HepG2 (cell line): ENCODE results near the gene COL27A1. TPM values are rescaled to one million over a fixed set of nuclear protein-coding genes. Genes with fewer than 3 reads are reported as not detected.

Experiments
- AHDC1 ChIP-seq: sonication (generic); formaldehyde crosslinking; IDR thresholded peaks from 2 replicates; pipeline ENCODE4 v1.5.1; 2020; ENCODE audit warnings: mild to moderate bottlenecking, missing genetic modification reagents, borderline replicate concordance
- ARHGAP35 ChIP-seq: sonication (generic); formaldehyde crosslinking; IDR thresholded peaks from 2 replicates; pipeline ENCODE4 v1.9.0; 2022; ENCODE audit warnings: mild to moderate bottlenecking, inconsistent platforms, moderate library complexity, missing genetic modification reagents, borderline replicate concordance
- DMAP1 ChIP-seq: IDR thresholded peaks from 2 replicates; pipeline ENCODE4 v1.6.1; 2016
- IKZF1 ChIP-seq: fragments of 450-650 bp; IDR thresholded peaks from 2 replicates; pipeline ENCODE4 v1.7.1; 2016
- KAT8 ChIP-seq: IDR thresholded peaks from 2 replicates; pipeline ENCODE4 v1.6.1; 2016; ENCODE audit warnings: missing genetic modification reagents, missing compliant biosample characterization
- NFIC ChIP-seq: IDR thresholded peaks from 2 replicates; pipeline ENCODE4 v1.6.1; 2012; ENCODE audit warnings: mild to moderate bottlenecking, low read length, inconsistent platforms
- NRL ChIP-seq: sonication (generic); formaldehyde crosslinking; IDR thresholded peaks from 2 replicates; pipeline ENCODE4 v1.5.0; 2020; ENCODE audit warnings: missing genetic modification reagents, mild to moderate bottlenecking, moderate library complexity, borderline replicate concordance
- PCBP1 ChIP-seq: fragments of 200-400 bp; formaldehyde crosslinking; IDR thresholded peaks from 2 replicates; pipeline ENCODE4 v1.6.1; 2017; ENCODE audit warnings: mild to moderate bottlenecking, low read depth, low read length, borderline replicate concordance
- PREB ChIP-seq: sonication (generic); formaldehyde crosslinking; IDR thresholded peaks from 2 replicates; pipeline ENCODE4 v1.4.0; 2020; ENCODE audit warnings: missing genetic modification reagents
- RAD21 ChIP-seq: fragments of 450-650 bp; formaldehyde crosslinking; IDR thresholded peaks from 2 replicates; pipeline ENCODE4 v1.5.0; 2020; ENCODE audit warnings: mild to moderate bottlenecking
- RBAK ChIP-seq: sonication (generic); formaldehyde crosslinking; IDR thresholded peaks from 2 replicates; pipeline ENCODE4 v1.5.1; 2020; ENCODE audit warnings: mild to moderate bottlenecking, missing genetic modification reagents
- SNAI1 ChIP-seq: sonication (generic); formaldehyde crosslinking; IDR thresholded peaks from 2 replicates; pipeline ENCODE4 v1.5.0; 2020; ENCODE audit warnings: mild to moderate bottlenecking, missing genetic modification reagents, borderline replicate concordance
- SP2 ChIP-seq: sonication (generic); formaldehyde crosslinking; IDR thresholded peaks from 2 replicates; pipeline ENCODE4 v1.5.1; 2020; ENCODE audit warnings: mild to moderate bottlenecking, missing genetic modification reagents
- STAT6 ChIP-seq: sonication (generic); formaldehyde crosslinking; IDR thresholded peaks from 2 replicates; pipeline ENCODE4 v1.4.0; 2020; ENCODE audit warnings: missing genetic modification reagents, mild to moderate bottlenecking, borderline replicate concordance
- THAP11 ChIP-seq: IDR thresholded peaks from 2 replicates; pipeline ENCODE4 v1.6.1; 2016; ENCODE audit warnings: missing biosample characterization, missing genetic modification reagents
- ZBTB21 ChIP-seq: sonication (generic); formaldehyde crosslinking; IDR thresholded peaks from 2 replicates; pipeline ENCODE4 v1.4.0; 2020; ENCODE audit warnings: missing genetic modification reagents
- ZNF263 ChIP-seq: sonication (generic); formaldehyde crosslinking; IDR thresholded peaks from 2 replicates; pipeline ENCODE4 v1.4.0; 2020; ENCODE audit warnings: missing genetic modification reagents
- ZNF580 ChIP-seq: IDR thresholded peaks from 2 replicates; pipeline ENCODE4 v1.6.1; 2016; ENCODE audit warnings: low read depth, borderline replicate concordance
- ZNF878 ChIP-seq: sonication (generic); formaldehyde crosslinking; IDR thresholded peaks from 2 replicates; pipeline ENCODE4 v1.8.1; 2023; ENCODE audit warnings: mild to moderate bottlenecking, missing genetic modification reagents, moderate library complexity
- polyA plus RNA-seq, 8 experiments: library from polyadenylated mRNA; depleted of rRNA in 3 of 8; stranded (reverse) in 7 of 8; unstranded in 1 of 8; fragments of >200 nt; fragmentation: Illumina TruSeq in 4 of 8; extraction: Trizol in 4 of 8; gene quantifications; 2 replicates each; pipeline versions ENCODE4 v1.2.1 to v1.2.3, GENCODE V29; 2011 to 2016; ENCODE audit warnings: low read depth in 4 of 8, missing spikeins in 1 of 8, mixed read lengths in 1 of 8; ENCODE audit not compliant: insufficient read depth in 1 of 8
- total RNA-seq, 5 experiments: library from RNA; depleted of rRNA; stranded (reverse); fragments of >200 nt; fragmentation: Illumina TruSeq; extraction: Trizol; gene quantifications; 2 replicates each; pipeline ENCODE4 v1.2.3, GENCODE V29; 2016; ENCODE audit warnings: low read depth in 1 of 5
- TF ChIP-seq, protein P1 (sequence below): sonication (generic); formaldehyde crosslinking; IDR thresholded peaks from 2 replicates; pipeline ENCODE4 v1.5.0; 2020; ENCODE audit warnings: missing genetic modification reagents, mild to moderate bottlenecking, borderline replicate concordance

The COL27A1 gene
- total and polyA plus RNA-seq, 2 of the 13 experiments (the other 11 are each of a cell fraction or from before 2014, with no cell fraction given): 71.3 to 89.1 TPM

DNA sequence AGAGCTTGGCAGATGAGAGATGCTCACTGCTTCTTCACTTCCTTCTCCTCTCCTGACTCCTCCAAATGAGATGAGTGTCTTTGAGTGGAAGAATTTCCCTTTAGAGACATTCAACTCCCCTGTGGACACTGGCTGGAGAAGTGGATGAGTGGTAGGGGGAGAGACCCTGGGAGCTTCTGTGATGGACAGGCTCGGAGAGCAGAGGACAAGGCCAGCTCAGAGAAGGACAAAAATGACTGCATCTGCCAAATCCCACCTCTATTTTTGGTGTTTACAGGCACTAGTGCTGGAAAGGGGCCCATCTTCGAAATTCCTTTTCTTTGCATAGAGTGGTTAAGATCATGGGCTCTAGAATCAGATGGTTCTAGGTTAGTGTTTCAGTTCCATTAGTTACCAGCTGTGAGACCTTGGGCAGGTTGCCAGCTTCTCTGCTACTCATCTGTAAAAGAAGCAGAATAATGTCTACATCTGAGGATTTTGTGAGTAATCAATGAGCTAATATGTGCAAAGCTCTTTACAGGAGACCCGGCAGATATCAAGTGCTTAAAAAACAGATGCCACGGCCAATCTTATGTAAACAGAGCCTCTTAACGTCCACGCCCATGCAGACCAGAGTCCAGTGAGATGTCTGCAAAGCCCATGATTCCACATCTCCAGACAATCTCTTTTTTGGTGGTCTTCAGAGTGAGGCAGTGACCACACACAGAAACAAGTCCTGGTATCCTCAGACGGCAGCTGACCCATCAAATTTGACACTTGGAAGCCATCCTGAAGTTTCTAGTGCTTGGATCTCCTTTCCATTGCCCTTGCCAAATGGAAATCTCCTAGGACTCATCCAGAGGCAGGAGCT lies 13.6 kb upstream of the COL27A1 start (continued):
- TF ChIP-seq STAT6 (CRISPR knock-in tag) (no peak), SP2 (CRISPR knock-in tag) (no peak), THAP11 (0 out of 2 replicates have a peak, but pooled peaks have one; percentile 10), NFIC (peak; percentile 57; the same call in 1 of the 2 replicates), ZNF263 (CRISPR knock-in tag) (no peak), DMAP1 (CRISPR knock-in tag) (no peak), AHDC1 (CRISPR knock-in tag) (peak; percentile 34; the same call in 1 of the 2 replicates), ZBTB21 (CRISPR knock-in tag) (no peak), ZNF580 (CRISPR knock-in tag) (no peak), RAD21 (CRISPR knock-in tag) (no peak), KAT8 (CRISPR knock-in tag) (no peak), SNAI1 (CRISPR knock-in tag) (no peak), ARHGAP35 (CRISPR knock-in tag) (no peak), RBAK (CRISPR knock-in tag) (no peak), ZNF878 (no peak), PREB (CRISPR knock-in tag) (no peak), NRL (CRISPR knock-in tag) (no peak), PCBP1 (no peak), IKZF1 (no peak)
- TF ChIP-seq, protein P1, sequence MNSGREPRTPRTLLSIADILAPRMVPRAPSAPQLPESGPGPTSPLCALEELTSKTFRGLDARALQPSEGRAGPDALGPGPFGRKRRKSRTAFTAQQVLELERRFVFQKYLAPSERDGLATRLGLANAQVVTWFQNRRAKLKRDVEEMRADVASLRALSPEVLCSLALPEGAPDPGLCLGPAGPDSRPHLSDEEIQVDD (CRISPR knock-in tag): no peak
